Activated CD4-positive, alpha-beta T cell treated with anti-CD3 and anti-CD28 coated beads for 4 hours (primary cell): ENCODE results near the gene NASP.
"Not testable (repeated sequence)": the region's sequence is repeated elsewhere in the genome, so short reads cannot be mapped to it uniquely, and the experiment has no call there.

ENCODE experiments used
- DNase-seq, 2 donors: peaks; one replicate each; pipeline ENCODE4 v3.0.0-alpha.2; 2020

Gene NASP

DNA sequence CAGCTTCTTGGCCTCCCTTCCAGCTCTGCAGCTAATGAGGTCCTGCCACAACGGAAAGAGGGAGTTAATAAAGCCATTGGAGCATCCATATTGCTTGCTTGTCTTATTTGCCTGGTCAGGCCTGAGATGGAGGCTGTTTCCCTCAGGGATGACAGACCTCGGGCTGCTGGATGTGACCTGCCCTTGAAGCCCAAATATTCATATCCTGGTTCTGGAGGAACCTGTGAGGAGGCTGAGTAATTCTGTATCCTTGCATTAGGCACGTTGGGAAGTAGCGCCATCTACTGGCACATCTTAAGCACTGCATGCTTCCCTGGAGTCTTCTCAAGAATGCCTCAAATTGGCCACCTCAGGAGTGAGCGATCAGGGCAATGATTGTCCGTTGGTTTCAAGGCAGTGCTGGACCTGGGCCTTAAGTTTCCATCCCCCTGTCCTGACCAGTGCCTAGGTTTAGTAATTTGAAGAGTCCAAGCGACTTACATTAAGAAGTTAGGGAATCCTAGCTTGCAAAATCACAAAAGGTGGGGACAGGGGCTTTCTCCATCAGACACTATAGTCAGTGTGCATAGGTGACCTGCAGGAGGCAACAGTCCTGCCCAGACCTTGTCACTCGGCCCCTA, 13.8 kb upstream of the NASP start:
- DNase-seq, result peak; percentile 61 to 72

DNA sequence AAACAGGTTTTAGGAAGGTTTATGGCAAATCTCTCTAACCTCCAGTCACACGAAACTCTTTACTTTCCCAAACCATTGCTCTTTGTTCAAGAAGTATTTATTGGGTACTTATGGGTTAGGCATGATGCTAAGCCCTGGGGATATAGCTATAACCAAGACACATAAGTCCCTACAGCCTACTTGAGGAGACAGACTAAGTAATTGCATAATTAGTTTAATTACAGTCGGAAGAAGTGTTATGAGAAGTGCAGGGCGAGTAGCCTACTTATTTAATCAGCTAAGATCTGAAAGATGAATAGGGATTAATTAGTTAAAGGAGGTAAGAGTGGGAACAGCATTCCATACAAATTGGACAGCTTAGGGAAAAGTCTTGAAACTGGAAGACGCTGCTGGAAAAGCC, 13.2 kb upstream of the NASP start:
- DNase-seq, result no peak

DNA sequence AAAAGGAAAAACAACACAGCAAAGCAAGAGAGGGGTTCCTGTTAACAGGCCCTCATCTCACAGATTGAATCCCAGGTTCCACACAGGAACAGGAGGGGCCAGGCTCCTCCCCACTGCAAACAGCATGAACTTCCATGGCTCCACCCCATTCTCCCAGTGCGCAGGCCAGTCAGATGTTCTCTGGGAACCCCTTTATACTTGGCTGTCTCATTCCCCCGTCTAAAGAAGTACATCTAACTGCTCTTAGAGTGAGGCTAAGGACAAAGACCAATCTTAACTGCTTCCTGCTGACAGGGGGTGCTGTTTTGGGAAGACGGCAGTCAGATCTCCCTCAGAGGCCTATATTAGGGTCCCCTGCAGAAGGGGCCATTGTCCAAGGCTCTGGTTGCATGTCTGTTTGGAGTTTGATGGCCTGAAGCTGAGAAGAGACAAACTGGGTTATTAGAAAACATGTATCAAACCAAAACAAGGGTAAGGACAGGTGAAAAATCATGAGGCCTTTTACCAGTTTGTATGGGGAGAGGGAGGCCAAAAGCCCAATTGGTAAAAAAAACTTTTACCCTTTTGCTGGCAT, 10.5 kb upstream of the NASP start:
- no peak for DNase-seq

DNA sequence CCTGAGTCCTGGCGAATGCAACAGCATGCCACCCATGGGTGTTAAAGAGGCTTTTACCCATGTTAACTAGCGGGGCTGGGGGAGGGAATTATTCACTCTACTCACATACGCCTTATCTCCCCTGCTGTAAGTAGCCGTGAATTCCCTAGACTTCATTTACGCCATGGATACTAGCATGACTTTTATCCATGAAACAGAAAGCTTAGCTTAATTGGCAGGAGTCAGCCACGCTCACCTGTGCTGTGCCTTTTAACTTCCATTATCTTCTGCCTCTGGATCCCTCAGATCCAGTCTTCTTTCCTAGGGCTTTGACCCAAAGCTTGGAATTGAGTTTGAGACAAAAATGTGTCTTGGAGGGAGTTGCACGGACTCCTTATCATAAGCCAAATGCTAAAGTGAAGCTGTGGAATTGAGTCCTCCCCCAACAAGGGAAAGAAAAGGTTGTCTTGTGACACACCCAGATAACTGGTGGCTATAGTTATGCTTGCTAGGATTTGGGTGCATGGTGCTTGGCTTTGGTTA, 9.7 kb upstream of the NASP start:
- no peak for DNase-seq

DNA sequence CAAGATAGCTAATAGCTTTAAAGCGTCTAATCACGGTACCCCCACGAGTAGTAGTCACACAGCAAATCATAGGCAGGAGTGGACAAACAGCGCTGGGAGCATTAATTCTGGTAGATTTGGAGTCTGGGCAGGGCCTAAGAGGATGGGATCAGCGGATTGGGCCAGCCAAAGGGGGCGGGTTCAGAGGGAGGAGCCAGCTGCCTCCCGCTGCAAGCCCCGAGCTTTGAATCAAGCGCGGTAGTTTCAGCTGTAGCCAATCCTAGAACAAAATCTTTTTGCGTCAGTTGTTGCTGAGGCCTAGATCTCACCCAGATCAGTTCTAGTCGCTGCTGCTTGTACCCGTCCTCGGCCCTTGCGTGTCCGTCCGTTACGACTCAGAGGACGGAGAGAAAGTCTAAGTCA, 576 bp upstream of the NASP start:
- peak; percentile 91 to 93 for DNase-seq

DNA sequence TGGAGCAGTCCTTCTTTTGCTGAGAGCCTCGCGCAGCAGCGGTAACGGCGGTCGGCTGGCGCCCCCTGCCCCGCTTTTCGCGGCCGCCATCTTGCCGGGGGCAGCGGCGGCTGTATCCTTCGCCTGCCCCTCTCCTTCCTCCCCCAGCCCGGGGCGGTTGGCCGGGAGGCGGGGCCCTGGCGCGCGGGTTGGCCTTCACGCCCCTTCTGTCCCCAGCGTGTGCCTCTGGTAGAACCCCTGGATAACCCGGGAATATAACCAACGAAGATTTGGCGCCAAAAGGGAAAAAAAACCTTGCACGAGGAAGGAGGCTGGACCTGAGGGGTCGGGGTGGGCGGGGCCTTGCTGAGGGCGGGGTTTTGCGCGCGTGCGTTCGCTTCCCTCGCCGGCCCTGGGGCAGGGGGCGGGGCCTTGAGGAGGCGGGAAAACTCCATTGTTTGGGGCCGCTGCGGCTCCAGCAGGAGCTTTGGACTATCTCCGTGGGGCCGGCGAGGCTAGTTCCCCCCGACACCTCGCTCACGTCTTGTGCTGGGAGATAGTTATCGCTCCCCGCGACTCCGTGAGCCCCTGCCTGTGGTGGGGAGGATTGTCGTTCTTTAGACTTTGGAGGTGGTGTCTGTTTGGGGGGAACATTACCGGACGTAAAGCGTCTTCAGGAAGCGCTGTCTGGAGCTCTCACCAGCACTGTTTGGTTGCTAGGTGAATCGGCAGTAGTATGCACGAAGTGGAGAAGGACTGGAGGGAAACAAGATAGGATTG, 689 bp downstream of the NASP start:
- DNase-seq, result peak; percentile 81 to 85

DNA sequence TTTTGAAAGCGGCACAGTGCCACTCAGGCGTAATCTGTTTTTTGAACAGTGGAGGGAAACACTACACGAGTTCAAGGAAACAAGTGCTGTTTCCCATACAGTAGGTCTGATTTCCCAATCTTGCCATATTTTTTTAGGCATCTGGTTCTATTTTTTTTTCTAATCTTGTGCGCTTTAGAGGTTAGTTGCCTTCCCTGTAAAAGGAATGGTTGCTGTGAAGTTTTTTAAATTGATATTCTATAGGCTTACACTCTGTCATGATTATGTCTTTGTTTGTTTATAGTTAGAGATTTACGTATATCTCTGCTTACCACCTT, 1.2 kb downstream of the NASP start:
- no peak for DNase-seq

DNA sequence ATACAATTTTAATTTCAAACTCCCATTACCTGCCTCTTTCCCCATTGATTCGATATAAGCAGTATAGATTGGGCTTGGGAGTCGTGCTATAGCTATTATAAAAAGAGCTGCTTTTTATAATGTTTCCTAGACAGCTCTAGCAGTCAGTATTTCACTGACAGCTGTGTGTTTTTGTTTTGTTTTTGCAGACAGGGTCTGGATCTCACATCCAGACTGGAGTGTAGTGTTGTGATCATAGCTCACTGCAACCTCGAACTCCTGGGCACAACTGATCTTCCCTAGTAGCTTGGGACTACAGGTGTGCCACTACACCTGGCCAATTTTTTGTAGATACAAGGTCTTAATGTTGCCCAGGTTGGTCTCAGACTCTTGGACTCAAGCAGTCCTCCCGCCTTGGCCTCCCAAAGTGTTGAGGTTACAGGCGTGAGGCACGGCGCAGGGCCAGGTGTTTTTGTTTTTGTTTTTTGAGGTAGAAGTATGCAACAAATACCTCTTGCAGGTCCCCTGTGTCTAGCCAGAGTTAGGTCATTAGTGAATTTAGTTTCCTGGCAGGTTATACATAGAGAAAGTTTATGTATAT, 1.7 kb downstream of the NASP start:
- no peak for DNase-seq

DNA sequence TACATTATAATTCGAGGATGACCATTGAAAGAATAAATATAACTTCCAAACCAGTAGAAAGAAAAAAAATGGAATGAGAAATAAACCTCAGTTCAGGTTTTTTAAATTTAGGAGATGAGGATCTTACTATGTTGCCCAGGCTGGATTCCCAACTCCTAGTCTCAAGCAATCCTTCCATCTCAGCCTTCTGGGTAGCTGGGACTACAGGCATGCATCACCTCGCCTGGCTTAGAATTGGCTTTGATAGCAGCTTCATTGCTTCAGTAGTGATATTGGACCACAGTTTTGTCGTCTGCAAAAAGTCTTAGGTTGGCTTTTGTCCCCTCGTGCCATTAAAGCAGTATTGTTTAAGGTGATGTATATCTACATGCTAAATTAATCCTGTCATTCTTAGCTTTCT, 2.9 kb downstream of the NASP start:
- DNase-seq, result no peak

DNA sequence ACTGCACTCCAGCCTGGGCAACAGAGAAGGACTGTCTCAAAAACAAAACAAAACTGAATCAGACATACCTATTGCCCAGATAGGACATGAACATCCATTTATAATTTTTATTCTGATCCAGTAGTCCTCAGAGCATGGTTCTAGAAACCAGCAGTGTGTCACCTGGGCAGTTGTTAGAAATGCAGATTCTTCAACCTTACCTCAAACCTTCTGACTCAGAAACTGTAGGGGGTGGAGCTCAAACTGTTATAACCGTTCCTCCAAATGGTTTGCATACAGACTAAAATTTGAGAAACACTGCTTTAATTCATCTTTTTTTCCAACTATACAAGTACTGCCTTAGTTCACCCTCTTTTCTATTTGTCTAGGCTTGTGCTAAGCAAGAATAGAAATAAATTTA, 6.0 kb downstream of the NASP start:
- no peak for DNase-seq

DNA sequence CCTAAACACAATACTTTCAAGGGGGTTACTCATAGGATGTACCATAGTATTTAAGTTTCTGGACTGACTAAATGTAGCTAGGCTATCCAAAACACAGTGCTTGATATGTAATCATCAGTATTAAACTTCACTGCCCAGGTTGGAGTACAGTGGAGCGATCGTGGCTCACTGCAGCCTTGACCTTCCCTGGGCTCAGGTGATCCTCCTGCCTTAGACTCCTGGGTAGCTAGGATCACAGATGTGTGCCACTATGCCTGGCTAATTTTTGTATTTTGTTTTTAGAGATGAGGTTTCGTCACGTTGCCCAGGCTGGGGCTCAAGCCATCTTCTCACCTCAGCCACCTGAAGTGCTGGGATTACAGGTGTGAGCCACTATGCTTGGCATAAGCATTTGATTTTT, 10.6 kb downstream of the NASP start:
- no peak for DNase-seq

DNA sequence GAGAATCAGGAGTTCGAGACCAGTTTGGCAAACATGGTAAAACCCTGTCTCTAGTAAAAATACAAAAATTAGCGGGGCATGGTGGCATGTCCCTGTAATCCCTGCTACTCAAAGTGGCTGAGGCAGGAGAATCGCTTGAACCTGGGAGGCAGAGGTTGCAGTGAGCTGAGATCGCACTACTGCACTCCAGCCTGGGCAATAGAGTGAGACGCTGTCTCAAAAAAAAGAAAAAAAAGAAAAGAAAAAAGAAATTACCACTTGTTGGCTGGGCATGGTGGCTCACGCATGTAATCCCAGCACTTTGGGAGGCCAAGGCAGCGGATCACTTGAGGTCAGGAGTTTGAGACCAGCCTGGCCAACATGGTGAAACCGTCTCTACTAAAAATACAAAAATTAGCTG, 12.9 kb downstream of the NASP start:
- DNase-seq, result not testable (repeated sequence)

DNA sequence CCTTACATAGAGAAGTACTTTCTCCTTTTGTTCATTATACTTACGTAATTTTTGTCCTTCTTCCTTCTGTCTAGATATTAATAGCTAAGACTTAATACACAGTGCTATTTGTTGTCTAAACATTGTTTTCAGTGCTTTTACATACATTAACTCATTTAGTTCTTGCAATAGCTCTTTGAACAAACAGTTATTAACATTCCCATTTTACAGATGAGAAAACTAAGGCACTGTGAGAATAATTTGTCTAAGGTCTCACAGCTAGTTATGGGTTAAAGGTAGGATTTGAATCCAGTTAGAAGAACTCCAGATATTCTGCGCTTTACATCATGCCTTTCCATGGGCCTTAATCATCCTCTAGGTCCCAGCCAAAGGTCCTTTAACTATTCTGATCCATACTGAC, 20.4 kb downstream of the NASP start:
- DNase-seq, result no peak

DNA sequence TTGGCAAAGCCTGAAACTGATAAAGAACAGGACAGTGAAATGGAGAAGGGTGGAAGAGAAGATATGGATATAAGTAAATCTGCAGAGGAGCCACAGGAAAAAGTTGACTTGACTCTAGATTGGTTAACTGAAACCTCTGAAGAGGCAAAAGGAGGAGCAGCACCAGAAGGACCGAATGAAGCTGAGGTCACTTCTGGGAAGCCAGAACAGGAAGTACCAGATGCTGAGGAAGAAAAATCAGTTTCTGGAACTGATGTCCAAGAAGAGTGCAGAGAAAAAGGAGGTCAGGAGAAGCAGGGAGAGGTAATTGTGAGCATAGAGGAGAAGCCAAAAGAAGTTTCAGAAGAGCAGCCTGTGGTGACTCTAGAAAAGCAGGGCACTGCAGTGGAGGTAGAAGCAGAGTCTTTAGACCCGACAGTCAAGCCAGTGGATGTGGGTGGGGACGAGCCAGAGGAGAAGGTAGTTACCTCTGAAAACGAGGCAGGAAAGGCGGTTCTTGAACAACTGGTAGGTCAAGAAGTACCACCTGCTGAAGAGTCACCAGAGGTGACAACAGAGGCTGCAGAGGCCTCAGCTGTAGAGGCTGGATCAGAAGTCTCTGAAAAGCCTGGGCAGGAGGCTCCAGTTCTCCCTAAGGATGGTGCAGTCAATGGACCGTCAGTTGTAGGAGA, 23.7 kb downstream of the NASP start:
- DNase-seq, result no peak

DNA sequence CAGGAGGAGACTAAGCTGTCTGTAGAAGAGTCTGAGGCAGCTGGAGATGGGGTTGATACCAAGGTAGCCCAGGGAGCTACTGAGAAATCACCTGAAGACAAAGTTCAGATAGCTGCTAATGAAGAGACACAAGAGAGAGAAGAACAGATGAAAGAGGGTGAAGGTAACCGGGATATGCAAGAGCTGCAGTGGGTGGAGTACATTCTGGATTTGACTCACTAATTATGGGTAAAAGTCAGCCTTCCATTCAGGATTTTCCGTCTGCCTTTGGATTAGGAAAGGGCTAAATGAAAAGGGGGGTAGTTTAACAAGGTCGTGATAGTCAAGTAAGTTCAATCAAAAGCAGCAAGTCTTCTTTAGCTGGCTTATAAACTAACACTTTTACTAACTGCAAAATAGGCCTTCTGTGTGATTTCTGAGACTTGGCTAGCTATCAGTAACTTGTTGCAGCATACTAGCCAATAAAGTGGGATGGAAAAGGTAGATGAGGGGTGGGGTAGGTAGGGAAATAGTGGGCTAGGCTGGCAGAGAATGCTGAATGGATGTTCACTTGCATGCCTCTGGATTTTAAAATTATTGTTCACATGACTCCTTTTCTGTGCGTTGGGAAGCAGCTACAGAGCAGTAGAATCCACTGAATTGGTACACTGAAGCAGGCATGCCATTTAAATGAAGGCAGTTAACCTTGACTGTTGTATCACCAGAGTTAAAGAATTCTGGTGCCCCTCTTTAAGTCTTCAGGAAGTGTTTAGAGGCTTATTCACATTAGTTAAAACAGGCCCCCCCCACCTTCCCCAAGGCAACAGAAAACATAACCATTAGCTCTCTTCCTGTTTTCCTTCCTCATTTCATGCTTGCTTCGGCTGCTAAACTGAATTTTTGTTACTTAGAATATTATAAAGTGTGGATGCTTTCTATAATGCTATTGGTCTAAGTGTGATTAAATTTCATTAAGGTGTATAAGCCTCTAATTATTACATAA, 24.6 kb downstream of the NASP start:
- DNase-seq, result no peak

DNA sequence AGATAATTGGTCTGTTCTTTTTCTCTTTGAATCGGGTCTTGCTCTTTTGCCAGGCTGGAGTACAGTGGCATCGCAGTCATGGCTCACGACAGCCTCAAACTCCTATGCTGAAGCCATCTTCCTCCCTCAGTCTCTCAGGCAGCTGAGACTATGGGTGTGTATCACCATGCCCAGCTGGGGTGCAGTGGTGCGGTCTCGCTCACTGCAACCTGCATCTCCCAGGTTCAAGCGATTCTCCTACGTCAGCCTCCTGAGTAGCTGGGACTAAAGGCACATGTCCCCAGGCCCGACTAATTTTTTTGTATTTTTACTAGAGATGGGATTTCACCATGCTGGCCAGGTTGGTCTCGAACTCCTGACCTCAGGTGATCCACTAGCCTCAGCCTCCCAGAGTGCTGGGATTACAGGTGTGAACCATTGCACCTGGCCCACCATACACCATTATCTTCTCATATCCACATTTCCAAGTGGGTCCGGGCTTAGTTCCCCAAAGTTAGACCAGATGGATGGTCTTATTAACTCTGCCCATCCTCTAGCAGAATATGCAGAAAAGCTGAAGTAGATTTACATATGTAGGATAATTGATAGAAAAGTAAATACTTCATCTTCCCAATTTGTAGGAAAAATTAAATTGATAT, 26.9 kb downstream of the NASP start:
- no peak for DNase-seq

DNA sequence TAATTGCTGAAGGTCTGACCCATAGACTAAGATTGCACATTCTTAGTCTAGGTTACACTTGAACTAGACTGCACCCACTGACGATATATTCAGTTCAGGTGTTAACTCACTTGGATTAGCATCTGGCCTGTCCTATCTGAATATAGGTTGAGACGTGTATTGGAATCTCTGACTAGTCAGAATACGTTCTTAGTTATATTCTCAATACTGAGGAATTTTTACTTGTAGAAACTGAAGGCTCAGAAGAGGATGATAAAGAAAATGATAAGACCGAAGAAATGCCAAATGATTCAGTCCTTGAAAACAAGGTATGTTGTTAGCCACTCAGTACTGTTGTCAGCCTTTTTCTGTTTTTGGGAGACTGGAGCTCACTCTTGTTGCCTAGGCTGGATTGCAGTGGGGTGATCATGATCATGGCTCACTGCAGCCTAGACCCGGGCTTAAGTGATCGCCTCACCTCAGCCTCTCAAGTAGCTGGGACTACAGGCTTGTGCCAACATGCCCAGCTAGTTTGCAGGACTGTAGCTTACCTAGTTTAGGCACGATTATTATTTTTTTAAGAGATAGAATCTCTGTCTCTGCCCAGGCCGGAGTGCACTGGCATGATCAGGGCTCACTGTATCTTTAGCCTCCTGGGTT, 29.2 kb downstream of the NASP start:
- DNase-seq, result no peak

DNA sequence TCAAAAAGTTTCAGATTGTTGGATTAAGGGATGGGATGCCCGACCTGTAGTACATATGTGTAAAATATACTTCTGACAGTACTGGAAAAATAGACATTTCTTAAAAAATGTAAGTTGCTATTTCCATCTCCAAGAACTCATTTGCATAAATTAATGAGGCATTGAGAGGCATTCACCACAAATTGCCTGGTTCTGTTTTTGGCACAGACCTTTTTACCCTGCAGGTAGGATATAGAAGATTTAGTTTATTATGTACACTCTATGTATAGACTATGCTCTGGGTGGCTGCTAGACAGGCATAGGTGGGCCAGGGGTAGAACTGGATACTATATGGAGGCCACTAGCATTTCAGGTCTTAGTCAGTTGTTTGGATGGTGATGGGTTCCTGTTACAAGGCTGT, 32.0 kb downstream of the NASP start:
- DNase-seq, result no peak

DNA sequence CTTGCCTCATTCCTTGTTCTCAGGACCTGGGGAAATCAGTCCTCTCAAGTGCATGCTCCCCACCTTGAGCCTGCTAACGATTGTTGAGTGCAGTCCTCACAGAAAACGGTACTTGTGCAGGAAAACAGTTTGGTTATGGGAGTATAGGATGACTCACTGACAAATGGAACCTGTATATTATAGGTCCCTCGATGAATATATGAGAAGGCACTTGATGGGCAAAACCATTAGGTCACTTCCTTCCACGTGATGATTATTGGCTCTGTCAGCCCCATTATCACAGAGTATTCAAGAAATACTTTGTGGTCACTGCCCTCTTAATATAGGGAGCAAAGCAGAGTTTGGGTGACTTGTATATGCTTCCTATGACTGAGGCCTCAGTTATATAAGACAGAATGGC, 33.8 kb downstream of the NASP start:
- DNase-seq, result no peak

DNA sequence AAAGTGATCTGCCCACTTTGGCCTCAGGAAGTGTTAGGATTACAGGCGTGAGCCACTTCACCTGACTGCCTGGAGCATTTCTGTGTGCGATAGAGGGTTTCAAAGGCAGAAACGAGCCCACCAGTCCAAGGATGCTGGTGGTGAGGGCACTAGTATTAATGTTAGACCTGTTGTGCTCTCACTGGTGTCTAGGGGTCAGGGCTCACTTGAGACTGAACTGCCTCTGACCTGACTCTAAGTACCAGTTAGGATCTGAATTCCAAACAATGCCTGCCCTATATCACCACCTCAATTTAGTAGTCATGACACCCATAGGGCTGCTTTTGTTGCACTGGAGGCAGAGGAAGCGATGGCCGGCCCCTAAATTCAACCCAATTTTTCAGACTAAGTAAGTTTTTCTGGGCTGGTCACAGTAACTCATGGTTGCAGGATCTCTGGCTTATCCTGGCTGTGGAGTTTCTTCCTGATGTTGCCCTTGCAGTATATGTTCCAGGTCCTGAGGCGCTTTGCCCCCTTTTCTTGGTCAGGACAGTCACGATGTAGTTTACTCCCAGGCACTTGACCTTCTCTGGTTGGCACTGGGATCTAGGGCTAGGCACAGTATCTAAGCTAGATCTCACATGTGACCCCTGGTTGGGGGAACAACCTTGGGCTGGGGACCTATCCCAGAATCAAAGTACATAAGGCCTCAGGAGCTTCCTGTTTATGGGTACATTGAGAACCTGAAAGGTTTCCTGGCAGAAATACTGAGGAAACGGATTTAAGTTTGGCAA, 35.5 kb downstream of the NASP start:
- no peak for DNase-seq
